GM12873 (cell line): ENCODE results near the gene ADAMTSL5.

Experiments
- CTCF ChIP-seq: IDR thresholded peaks from 2 replicates; pipeline ENCODE4 v1.5.1; 2012; ENCODE audit warnings: low read depth, mild to moderate bottlenecking, moderate library complexity, low read length, control low read depth; ENCODE audit not compliant: insufficient read depth; ENCODE audit errors: missing control alignments

ADAMTSL5 gene

GRCh38 chr19:1526979-1527649 lies 14.3 kb upstream of the ADAMTSL5 start:
- no peak for TF ChIP-seq CTCF

GRCh38 chr19:1526066-1526778 lies 13.4 kb upstream of the ADAMTSL5 start:
- TF ChIP-seq CTCF = no peak

- no peak for TF ChIP-seq CTCF
Measured at GRCh38 chr19:1525343-1525742, 12.5 kb upstream of the ADAMTSL5 start.

GRCh38 chr19:1524972-1525325 lies 12.1 kb upstream of the ADAMTSL5 start:
- no peak for TF ChIP-seq CTCF

- TF ChIP-seq CTCF = no peak
Measured at GRCh38 chr19:1524287-1524971, 11.6 kb upstream of the ADAMTSL5 start.

- TF ChIP-seq CTCF = no peak
Measured at GRCh38 chr19:1523412-1524286, 10.8 kb upstream of the ADAMTSL5 start, which contains the start of gene PLK5. Gene PLK5 (plus strand): TSS chr19:1524077. CDS start chr19:1526997, 2,920 bp downstream.
